Spleen (tissue), 11 donors: ENCODE results near the gene RPUSD1. TPM values are rescaled to one million over a fixed set of nuclear protein-coding genes. Genes with fewer than 3 reads are reported as not detected.
A peak's percentile ranks its signal among the peaks of the same experiment; 100 is the strongest.

Source experiments
- DNase-seq: peaks from one replicate; pipeline ENCODE4 v3.0.0-alpha.2; 2020
- H3K27ac ChIP-seq, 8 donors: fragments of 200-600 bp; sonication (generic) in 7 of 8; 1 replicate in 4 of 8; 2 replicates in 4 of 8; pipeline versions ENCODE4 v1.5.0 to v1.8.0; 2016 to 2021; ENCODE audit warnings: inconsistent platforms in 4 of 8, mild to moderate bottlenecking in 4 of 8, moderate library complexity in 1 of 8
- H3K27me3 ChIP-seq, 7 donors: fragments of 200-600 bp; sonication (generic) in 6 of 7; replicated peaks in 1 of 7; 1 replicate in 4 of 7; 2 replicates in 3 of 7; pipeline versions ENCODE4 v1.5.0 to v1.8.0; 2016 to 2021; ENCODE audit warnings: inconsistent platforms in 3 of 7, mild to moderate bottlenecking in 1 of 7
- H3K36me3 ChIP-seq, 6 donors: fragments of 200-600 bp; sonication (generic) in 5 of 6; 1 replicate in 4 of 6; 2 replicates in 2 of 6; pipeline versions ENCODE4 v1.5.0 to v1.8.0; 2016 to 2021; ENCODE audit warnings: inconsistent platforms in 2 of 6
- H3K4me1 ChIP-seq, 6 donors: fragments of 200-600 bp; sonication (generic) in 5 of 6; 1 replicate in 3 of 6; 2 replicates in 3 of 6; pipeline versions ENCODE4 v1.5.0 to v1.8.0; 2016 to 2021; ENCODE audit warnings: inconsistent platforms in 3 of 6
- H3K4me3 ChIP-seq, 8 donors: fragments of 200-600 bp; sonication (generic) in 7 of 8; 1 replicate in 4 of 8; 2 replicates in 4 of 8; pipeline versions ENCODE4 v1.5.0 to v1.8.0; 2016 to 2021; ENCODE audit warnings: inconsistent platforms in 4 of 8, mild to moderate bottlenecking in 4 of 8, moderate library complexity in 2 of 8
- H3K9me3 ChIP-seq, 8 donors: fragments of 200-600 bp; sonication (generic) in 7 of 8; 1 replicate in 4 of 8; 2 replicates in 4 of 8; pipeline versions ENCODE4 v1.5.0 to v1.8.0; 2016 to 2021; ENCODE audit warnings: inconsistent platforms in 4 of 8
- POLR2A ChIP-seq, 3 donors: fragments of 450-650 bp; IDR thresholded peaks; one replicate each; pipeline ENCODE4 v1.5.1; 2017; ENCODE audit warnings: antibody characterized with exemption in 3 of 3, mild to moderate bottlenecking in 1 of 3
- POLR2AphosphoS5 ChIP-seq, 3 donors: sonication (generic); formaldehyde crosslinking; IDR thresholded peaks; one replicate each; pipeline ENCODE4 v1.5.1; 2017; ENCODE audit warnings: antibody characterized with exemption in 3 of 3
- WGBS, 5 donors: extraction: QIAGEN DNeasy Blood & Tissue Kit in 3 of 5; methylation state at CpG; one replicate each; pipeline versions ENCODE4 v1.1.5 to v1.1.7; 2013 to 2018; 5-methylcytosine and 5-hydroxymethylcytosine counted together
- intact Hi-C: fragments of 100-400 bp; cut with DNase I; formaldehyde crosslinking; loops from one replicate; pipeline ENCODE4 v1.15.0; 2023; ENCODE audit warnings: low total_unique reads
- polyA plus RNA-seq, 3 donors: library from polyadenylated mRNA; stranded (reverse); fragments of 200-250 nt; gene quantifications; one replicate each; pipeline ENCODE4 v1.2.1, GENCODE V29; 2013
- total RNA-seq, 7 donors: library from RNA; depleted of rRNA in 3 of 7; stranded (reverse); fragments of >200 nt in 3 of 7; fragmentation: NEBNext Ultra II Directional in 4 of 7; extraction: Animal tissue kit (Norgen Biotek cat#: 25700) in 4 of 7; gene quantifications; one replicate each; pipeline versions ENCODE4 v1.1.0 to v1.2.1, GENCODE V29; 2016 to 2021
- TF ChIP-seq, protein P1 (sequence below), 11 experiments: fragments of 200-600 bp in 7 of 11; fragments of 450-650 bp in 4 of 11; sonication (generic) in 4 of 11; IDR thresholded peaks in 8 of 11; conservative IDR thresholded peaks in 3 of 11; 1 replicate in 7 of 11; 2 replicates in 4 of 11; pipeline versions ENCODE4 v1.4.0 to v1.8.0; 2016 to 2021; ENCODE audit warnings: antibody characterized with exemption in 11 of 11, inconsistent platforms in 4 of 11, mild to moderate bottlenecking in 1 of 11
- donor health status: healthy with polysubstance abuse.
- donor health status: DM: no; HTN: no; CAD: no; lungs with moderate emphysema.
- donor health status: DM: no; HTN: no; CAD: no.
- donor health status: Bipolar disorder and iron deficiency.
- donor health status: healthy.
- donor health status: DM: no; HTN: no; CAD: no.
- donor health status: DM: yes; HTN: yes; CAD: no.

The RPUSD1 gene
- total and polyA plus RNA-seq, 10 donors = 17.9 to 34.2 (median 21.7) TPM

DNA sequence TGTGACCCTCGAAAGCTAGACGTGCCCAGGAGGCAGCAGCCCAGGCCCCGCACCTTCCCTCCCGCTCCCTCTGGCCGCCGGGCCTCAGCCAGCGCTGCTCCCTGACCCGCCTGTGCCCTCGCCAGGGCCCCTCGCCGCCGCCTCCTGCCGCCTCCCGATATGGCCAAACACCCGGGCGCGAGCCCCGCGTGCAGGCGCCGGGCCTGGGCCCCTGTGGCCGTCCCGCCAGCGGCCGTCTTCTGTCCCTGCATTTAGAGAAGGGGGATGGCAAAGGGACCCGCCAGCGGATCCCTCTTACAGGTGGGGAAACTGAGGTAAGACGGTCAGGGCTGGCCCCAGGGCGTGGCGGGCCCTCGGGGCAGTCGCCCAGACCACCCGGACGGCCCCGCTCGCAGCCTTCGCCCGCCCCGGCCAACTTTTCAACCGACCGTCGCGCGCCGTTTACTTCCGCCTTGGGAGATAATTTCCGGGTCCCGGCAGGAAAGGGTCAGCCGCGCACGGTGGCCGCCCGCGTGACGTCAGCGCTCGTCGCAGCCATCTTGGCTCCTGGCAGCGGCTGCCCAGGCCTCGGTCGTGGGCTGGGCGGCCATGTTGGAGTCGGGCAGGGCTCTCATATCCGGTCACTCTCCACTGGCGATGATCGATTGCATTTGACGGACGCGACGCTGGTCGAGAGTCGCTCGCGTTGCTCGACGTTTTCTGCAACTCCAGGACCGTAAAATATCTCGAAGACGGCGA, 19.3 kb upstream of the RPUSD1 start:
- intact Hi-C loops = no loop called here
- WGBS, 5 donors = 0 to 57% (median 10%) methylated on average over 19 to 80 of the region's 80 CpGs
- TF ChIP-seq POLR2A (IDR thresholded peaks at IDR 0.05) (peak in 1 of 3 donors; percentile 60), POLR2AphosphoS5 (IDR thresholded peaks at IDR 0.05) (peak; percentile 90 to 94 (median 90))
- TF ChIP-seq, protein P1, sequence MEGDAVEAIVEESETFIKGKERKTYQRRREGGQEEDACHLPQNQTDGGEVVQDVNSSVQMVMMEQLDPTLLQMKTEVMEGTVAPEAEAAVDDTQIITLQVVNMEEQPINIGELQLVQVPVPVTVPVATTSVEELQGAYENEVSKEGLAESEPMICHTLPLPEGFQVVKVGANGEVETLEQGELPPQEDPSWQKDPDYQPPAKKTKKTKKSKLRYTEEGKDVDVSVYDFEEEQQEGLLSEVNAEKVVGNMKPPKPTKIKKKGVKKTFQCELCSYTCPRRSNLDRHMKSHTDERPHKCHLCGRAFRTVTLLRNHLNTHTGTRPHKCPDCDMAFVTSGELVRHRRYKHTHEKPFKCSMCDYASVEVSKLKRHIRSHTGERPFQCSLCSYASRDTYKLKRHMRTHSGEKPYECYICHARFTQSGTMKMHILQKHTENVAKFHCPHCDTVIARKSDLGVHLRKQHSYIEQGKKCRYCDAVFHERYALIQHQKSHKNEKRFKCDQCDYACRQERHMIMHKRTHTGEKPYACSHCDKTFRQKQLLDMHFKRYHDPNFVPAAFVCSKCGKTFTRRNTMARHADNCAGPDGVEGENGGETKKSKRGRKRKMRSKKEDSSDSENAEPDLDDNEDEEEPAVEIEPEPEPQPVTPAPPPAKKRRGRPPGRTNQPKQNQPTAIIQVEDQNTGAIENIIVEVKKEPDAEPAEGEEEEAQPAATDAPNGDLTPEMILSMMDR (IDR thresholded peaks at IDR 0.05 in 8 of 11, conservative IDR thresholded peaks at IDR 0.05 in 3 of 11) = peak in 2 of 11 experiments; percentile 9 to 14
- Histone ChIP-seq H3K9me3 (peaks cover 0 to 6% (median 0%) of the 10 kb centered on the region in 8 donors), H3K4me1 (peaks cover 3 to 32% (median 23%) of the 10 kb centered on the region in 6 donors), H3K4me3 (peak overlapping the region; percentile 57 to 91 (median 74)), H3K27me3 (peaks cover 0 to 38% (median 3%) of the 10 kb centered on the region in 7 donors), H3K27ac (peak overlapping the region; percentile 88 to 98 (median 96)), H3K36me3 (no peaks in the 10 kb centered on the region)
- peak; percentile 98 for DNase-seq

DNA sequence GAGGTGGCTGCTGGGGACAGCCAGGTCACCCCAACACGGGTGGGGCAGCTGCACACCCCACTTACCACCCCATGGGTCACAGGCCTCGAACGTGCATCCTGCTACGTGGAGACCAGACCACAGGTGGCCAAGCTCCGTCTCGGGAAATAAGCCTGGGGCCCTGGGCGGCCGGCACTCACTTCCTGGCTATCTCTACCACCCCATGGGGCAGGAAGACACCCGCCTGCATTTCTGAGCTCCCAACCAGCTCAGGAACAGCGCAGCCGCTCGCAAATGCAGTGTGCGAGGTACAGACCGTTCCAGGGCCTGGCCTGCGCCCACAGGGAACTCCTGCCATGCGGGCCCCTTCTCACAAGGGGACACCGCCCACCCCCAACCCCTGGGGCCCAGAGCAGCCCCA, 17.3 kb upstream of the RPUSD1 start:
- Histone ChIP-seq H3K9me3 (no peaks in the 10 kb centered on the region), H3K4me3 (no peak overlapping the region), H3K27me3 (peaks cover 0 to 40% (median 23%) of the 10 kb centered on the region in 7 donors), H3K27ac (no peak overlapping the region), H3K4me1 (peaks cover 3 to 35% (median 26%) of the 10 kb centered on the region in 6 donors), H3K36me3 (no peaks in the 10 kb centered on the region)
- DNase-seq = no peak
- 73 to 91% (median 81%) methylated on average over 4 to 17 of the region's 17 CpGs for WGBS, 5 donors
- intact Hi-C loops = no loop called here
- TF ChIP-seq, protein P1 (IDR thresholded peaks at IDR 0.05 in 8 of 11, conservative IDR thresholded peaks at IDR 0.05 in 3 of 11) = no peak
- TF ChIP-seq POLR2AphosphoS5 (IDR thresholded peaks at IDR 0.05) = peak in 1 of 3 donors; percentile 9
- TF ChIP-seq POLR2A (IDR thresholded peaks at IDR 0.05) = no peak

DNA sequence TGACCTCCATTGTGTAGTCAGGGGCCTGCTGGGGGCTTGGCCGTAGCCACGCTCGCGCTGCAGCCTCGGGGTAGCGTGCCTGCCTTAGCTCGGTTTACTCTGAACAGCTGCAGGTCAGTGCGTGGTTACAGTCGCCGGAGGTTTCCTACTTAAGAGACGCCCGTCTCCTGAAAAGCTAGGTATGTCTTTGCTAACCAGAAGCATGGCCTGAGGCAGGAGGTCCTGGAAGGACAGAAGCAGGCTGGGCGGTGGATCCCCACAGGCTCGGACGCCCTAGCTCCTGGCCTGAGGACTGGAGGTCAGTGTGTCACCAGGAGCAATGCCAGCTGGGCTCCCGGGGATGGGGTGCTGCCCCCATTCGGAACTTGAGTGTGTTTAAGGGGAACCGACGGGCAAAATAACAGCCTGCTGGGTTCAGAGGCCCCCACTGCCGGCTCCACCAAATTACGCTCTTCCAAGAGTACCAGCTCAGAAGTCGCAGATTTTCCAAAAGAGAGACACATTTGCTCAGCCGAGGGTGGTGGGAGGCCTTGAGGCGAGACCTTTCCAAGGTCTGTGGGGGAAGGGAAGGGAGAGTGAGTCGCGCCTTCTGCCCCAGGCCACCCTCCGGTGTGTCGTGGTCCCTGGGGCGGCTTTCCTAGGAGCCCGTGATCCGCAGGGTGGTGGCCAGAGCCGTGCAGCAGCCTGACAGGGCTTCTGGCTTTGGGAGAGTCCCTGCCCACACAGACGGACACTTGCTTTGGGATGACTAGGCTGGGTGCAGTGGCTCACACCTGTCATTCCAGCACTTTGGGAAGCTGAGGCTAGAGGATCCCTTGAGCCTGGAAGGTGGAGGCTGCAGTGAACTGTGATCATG, 16.2 kb upstream of the RPUSD1 start:
- intact Hi-C loops = no loop called here
- DNase-seq = no peak
- H3K36me3 ChIP-seq = no peaks in the 10 kb centered on the region
- H3K27me3 ChIP-seq = peaks cover 0 to 42% (median 34%) of the 10 kb centered on the region in 7 donors
- TF ChIP-seq, protein P1 (IDR thresholded peaks at IDR 0.05 in 8 of 11, conservative IDR thresholded peaks at IDR 0.05 in 3 of 11) = no peak
- no peak for TF ChIP-seq POLR2A (IDR thresholded peaks at IDR 0.05)
- peak in 1 of 3 donors; percentile 13 for TF ChIP-seq POLR2AphosphoS5 (IDR thresholded peaks at IDR 0.05)
- H3K4me3 ChIP-seq = no peak overlapping the region
- peaks cover 3 to 39% (median 32%) of the 10 kb centered on the region in 6 donors for H3K4me1 ChIP-seq
- no peak overlapping the region for H3K27ac ChIP-seq
- WGBS, 5 donors = 59 to 71% (median 64%) methylated on average over 21 to 33 of the region's 33 CpGs
- H3K9me3 ChIP-seq = no peaks in the 10 kb centered on the region

DNA sequence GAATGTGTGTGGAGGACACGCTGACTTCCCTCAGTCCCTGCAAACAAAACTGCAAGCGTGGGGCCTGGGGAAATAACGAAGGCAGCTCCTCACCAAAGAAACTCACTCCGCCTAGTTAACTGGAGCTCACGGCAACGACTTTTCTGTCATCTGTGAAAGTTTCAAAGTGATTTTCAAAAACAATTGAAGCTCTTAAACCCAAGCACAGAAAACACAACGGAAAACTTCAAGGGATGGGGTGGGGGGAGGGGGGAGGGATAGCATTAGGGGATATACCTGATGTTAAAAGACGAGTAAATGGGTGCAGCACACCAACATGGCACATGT, 15.5 kb upstream of the RPUSD1 start:
- intact Hi-C loops = no loop called here
- H3K4me1 ChIP-seq = peaks cover 3 to 35% (median 30%) of the 10 kb centered on the region in 6 donors
- H3K4me3 ChIP-seq = no peak overlapping the region
- H3K9me3 ChIP-seq = no peaks in the 10 kb centered on the region
- no peak for DNase-seq
- WGBS, 5 donors = 55 to 63% (median 57%) methylated on average over 8 of the region's 8 CpGs
- H3K27me3 ChIP-seq = peaks cover 0 to 49% (median 40%) of the 10 kb centered on the region in 7 donors
- TF ChIP-seq POLR2AphosphoS5 (IDR thresholded peaks at IDR 0.05) = no peak
- TF ChIP-seq, protein P1 (IDR thresholded peaks at IDR 0.05 in 8 of 11, conservative IDR thresholded peaks at IDR 0.05 in 3 of 11) = no peak
- no peak for TF ChIP-seq POLR2A (IDR thresholded peaks at IDR 0.05)
- H3K27ac ChIP-seq = no peak overlapping the region
- H3K36me3 ChIP-seq = no peaks in the 10 kb centered on the region
